ENCODE measurements around the gene GOPC.

Gene GOPC

DNA sequence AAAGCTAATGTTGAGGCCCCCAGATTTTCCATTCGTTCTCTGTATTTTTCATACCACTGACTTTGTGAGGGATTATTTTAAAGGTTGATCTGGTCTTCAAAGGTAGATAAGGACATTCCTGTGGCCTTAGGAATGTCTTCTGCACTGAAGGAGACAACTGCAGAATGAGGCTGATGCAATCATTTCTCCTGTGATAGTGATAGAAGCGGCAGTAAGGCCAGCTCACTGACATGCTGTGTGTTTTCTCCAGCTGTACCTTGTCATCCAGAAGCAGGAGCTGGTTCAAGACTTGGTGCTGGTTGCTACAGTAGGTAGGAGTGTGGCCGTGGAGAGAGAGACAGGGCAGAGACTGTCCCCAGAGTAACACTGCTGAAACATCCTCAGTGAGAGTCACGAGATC is 66.0 kb downstream of the GOPC start:
- H4K8ac ChIP-seq (ENCODE audit: low read depth, low read length) = no peak overlapping the region
- no CpG with 5 or more reads among the region's 4 CpGs for WGBS (ENCODE audit: extremely low coverage, insufficient coverage, low lambda C conversion rate)
- no peak overlapping the region for H2BK15ac ChIP-seq (replicated peaks; ENCODE audit: low read depth)
- H3K79me1 ChIP-seq (ENCODE audit: low read length) = no peaks in the 10 kb centered on the region
- peak overlapping the region; percentile 31 for H2BK120ac ChIP-seq (ENCODE audit: low read depth, low read length)
- H2BK5ac ChIP-seq (ENCODE audit: low read length) = peak overlapping the region; percentile 78
- H3K4me2 ChIP-seq (ENCODE audit: low read length) = no peak overlapping the region
- no peak overlapping the region for H3K18ac ChIP-seq (ENCODE audit: low read length)
- H3K56ac ChIP-seq (ENCODE audit: low read length) = peak overlapping the region; percentile 86
- no peaks in the 10 kb centered on the region for H3K36me3 ChIP-seq (ENCODE audit: control insufficient read depth, insufficient read depth, low read length)
- no peak overlapping the region for H3K4me3 ChIP-seq (ENCODE audit: low read length)
- H3K4ac ChIP-seq (ENCODE audit: low read depth, low read length) = peak overlapping the region; percentile 87
- H4K5ac ChIP-seq (ENCODE audit: low read length) = no peak overlapping the region
- H3K27me3 ChIP-seq (ENCODE audit: insufficient read depth, low read length, poor library complexity) = no peaks in the 10 kb centered on the region
- peak overlapping the region; percentile 62 for H3K9ac ChIP-seq (ENCODE audit: low read length)
- H3K79me2 ChIP-seq (ENCODE audit: control insufficient read depth, insufficient read depth, low read length) = no peaks in the 10 kb centered on the region
- peak; percentile 92 for DNase-seq
- no peak overlapping the region for H3K23ac ChIP-seq (ENCODE audit: low read length)
- no peak overlapping the region for H3K27ac ChIP-seq (ENCODE audit: low read depth, low read length)
- no peak overlapping the region for H2AK5ac ChIP-seq (ENCODE audit: low read length)
- peaks cover 10% of the 10 kb centered on the region for H3K4me1 ChIP-seq (ENCODE audit: control insufficient read depth, low read depth, low read length)

DNA sequence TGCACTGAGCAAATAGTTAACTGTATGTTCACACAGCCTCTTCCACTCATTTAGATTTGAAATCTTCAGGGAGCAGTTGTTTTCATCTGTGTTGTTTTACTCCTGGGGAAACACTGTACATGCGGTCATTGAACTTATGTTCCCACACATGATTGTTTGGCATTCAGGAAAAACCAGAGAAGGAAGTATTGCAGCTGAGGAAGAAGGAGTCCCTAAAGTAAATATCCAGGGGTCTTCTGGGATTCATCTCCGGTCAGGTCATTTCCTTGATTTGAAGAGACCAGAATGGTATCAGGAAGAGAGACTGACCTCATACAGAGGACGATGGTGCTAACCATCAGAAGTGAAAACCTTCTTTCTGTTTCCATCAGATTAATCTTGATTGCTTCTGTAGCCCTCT is 67.3 kb downstream of the GOPC start:
- WGBS (ENCODE audit: extremely low coverage, insufficient coverage, low lambda C conversion rate) = no CpG with 5 or more reads among the region's 3 CpGs
- Histone ChIP-seq H3K9ac (ENCODE audit: low read length) (no peak overlapping the region), H2AK5ac (ENCODE audit: low read length) (no peak overlapping the region), H3K4me1 (ENCODE audit: control insufficient read depth, low read depth, low read length) (peaks cover 14% of the 10 kb centered on the region), H3K27me3 (ENCODE audit: insufficient read depth, low read length, poor library complexity) (no peaks in the 10 kb centered on the region), H3K56ac (ENCODE audit: low read length) (no peak overlapping the region), H2BK5ac (ENCODE audit: low read length) (no peak overlapping the region), H3K79me1 (ENCODE audit: low read length) (no peaks in the 10 kb centered on the region), H3K79me2 (ENCODE audit: control insufficient read depth, insufficient read depth, low read length) (no peaks in the 10 kb centered on the region), H3K4ac (ENCODE audit: low read depth, low read length) (no peak overlapping the region), H3K4me2 (ENCODE audit: low read length) (no peak overlapping the region), H2BK15ac (replicated peaks; ENCODE audit: low read depth) (no peak overlapping the region), H2BK120ac (ENCODE audit: low read depth, low read length) (no peak overlapping the region), H3K4me3 (ENCODE audit: low read length) (no peak overlapping the region), H4K8ac (ENCODE audit: low read depth, low read length) (no peak overlapping the region), H3K36me3 (ENCODE audit: control insufficient read depth, insufficient read depth, low read length) (no peaks in the 10 kb centered on the region), H3K27ac (ENCODE audit: low read depth, low read length) (no peak overlapping the region), H4K5ac (ENCODE audit: low read length) (no peak overlapping the region), H3K18ac (ENCODE audit: low read length) (no peak overlapping the region), H3K23ac (ENCODE audit: low read length) (no peak overlapping the region)
- peak; percentile 58 for DNase-seq

DNA sequence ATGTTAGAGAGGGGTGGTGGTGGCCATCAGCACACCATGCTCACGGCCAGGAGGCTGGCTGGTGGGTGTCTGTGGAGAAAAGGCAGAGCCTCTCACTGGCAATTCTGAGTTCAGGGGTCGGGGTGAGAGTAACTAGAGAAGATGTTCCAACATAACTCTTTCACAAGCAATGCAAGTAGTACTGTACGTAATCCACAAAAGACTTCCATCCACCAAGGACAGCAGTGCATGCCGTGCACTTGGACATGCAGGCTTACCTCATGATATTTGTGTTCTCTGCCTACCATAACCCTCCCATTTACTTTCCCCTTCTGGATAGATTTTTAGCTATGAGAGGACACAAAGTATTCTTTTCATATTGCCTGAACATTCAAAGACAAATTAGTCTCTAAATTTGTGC is 68.5 kb downstream of the GOPC start:
- no peak overlapping the region for H3K4ac ChIP-seq (ENCODE audit: low read depth, low read length)
- no peaks in the 10 kb centered on the region for H3K79me2 ChIP-seq (ENCODE audit: control insufficient read depth, insufficient read depth, low read length)
- H2BK15ac ChIP-seq (replicated peaks; ENCODE audit: low read depth) = no peak overlapping the region
- no peak overlapping the region for H2BK5ac ChIP-seq (ENCODE audit: low read length)
- no CpG with 5 or more reads among the region's 4 CpGs for WGBS (ENCODE audit: extremely low coverage, insufficient coverage, low lambda C conversion rate)
- no peak overlapping the region for H3K27ac ChIP-seq (ENCODE audit: low read depth, low read length)
- H3K9ac ChIP-seq (ENCODE audit: low read length) = no peak overlapping the region
- no peak overlapping the region for H3K18ac ChIP-seq (ENCODE audit: low read length)
- no peak for DNase-seq
- no peak overlapping the region for H3K56ac ChIP-seq (ENCODE audit: low read length)
- no peak overlapping the region for H2BK120ac ChIP-seq (ENCODE audit: low read depth, low read length)
- no peak overlapping the region for H4K8ac ChIP-seq (ENCODE audit: low read depth, low read length)
- H3K27me3 ChIP-seq (ENCODE audit: insufficient read depth, low read length, poor library complexity) = no peaks in the 10 kb centered on the region
- no peaks in the 10 kb centered on the region for H3K79me1 ChIP-seq (ENCODE audit: low read length)
- peaks cover 14% of the 10 kb centered on the region for H3K4me1 ChIP-seq (ENCODE audit: control insufficient read depth, low read depth, low read length)
- no peaks in the 10 kb centered on the region for H3K36me3 ChIP-seq (ENCODE audit: control insufficient read depth, insufficient read depth, low read length)
- H2AK5ac ChIP-seq (ENCODE audit: low read length) = no peak overlapping the region
- no peak overlapping the region for H3K4me2 ChIP-seq (ENCODE audit: low read length)
- H3K4me3 ChIP-seq (ENCODE audit: low read length) = no peak overlapping the region
- no peak overlapping the region for H4K5ac ChIP-seq (ENCODE audit: low read length)
- no peak overlapping the region for H3K23ac ChIP-seq (ENCODE audit: low read length)

DNA sequence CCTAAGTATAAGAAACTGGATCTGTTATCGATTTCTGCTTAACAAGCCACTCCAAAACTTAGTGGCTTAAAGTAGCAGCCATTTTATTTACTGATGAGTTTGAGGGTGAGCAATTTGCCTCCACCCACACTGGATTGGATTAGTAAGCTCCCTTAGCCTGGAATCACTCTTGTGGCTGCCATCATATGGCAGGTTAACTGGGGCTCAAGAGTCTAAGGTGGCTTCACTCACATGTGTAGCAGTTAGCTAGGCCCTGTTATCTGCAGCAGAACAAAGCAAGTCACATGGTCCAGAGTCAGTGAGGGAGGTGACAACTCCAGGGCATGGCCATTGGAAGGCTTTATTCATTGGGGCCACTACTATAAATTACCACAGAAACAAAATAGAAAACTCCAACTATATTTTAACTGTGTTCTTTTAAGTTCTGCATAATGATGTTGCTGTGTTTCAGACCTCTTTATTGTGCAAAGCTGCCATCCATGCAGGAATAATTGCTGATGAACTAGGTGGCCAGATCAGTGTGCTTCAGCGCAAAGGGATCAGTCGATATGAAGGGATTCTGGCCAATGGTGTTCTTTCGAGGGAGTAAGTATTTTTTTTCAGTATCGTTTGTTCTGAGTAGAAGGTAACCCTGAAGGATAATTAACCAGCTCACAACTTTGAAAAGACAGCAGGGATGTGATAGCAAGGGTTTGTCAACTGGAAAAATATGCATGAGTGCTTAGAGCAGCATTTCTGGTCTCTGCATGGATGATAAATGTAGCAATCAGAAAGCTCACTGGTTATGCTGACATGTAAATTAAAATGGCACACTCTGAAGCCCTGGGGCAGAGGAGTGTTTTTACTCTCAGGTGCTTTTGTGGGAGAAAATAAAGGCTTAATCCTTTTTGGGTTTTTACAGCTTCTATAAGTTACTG is 70.2 kb downstream of the GOPC start:
- no peak overlapping the region for H2AK5ac ChIP-seq (ENCODE audit: low read length)
- no peak overlapping the region for H3K23ac ChIP-seq (ENCODE audit: low read length)
- no peaks in the 10 kb centered on the region for H3K79me2 ChIP-seq (ENCODE audit: control insufficient read depth, insufficient read depth, low read length)
- WGBS (ENCODE audit: extremely low coverage, insufficient coverage, low lambda C conversion rate) = no CpG with 5 or more reads among the region's 5 CpGs
- H3K56ac ChIP-seq (ENCODE audit: low read length) = no peak overlapping the region
- H3K4ac ChIP-seq (ENCODE audit: low read depth, low read length) = no peak overlapping the region
- H3K18ac ChIP-seq (ENCODE audit: low read length) = no peak overlapping the region
- no peak overlapping the region for H2BK5ac ChIP-seq (ENCODE audit: low read length)
- H3K4me2 ChIP-seq (ENCODE audit: low read length) = no peak overlapping the region
- H3K4me1 ChIP-seq (ENCODE audit: control insufficient read depth, low read depth, low read length) = peaks cover 14% of the 10 kb centered on the region
- H2BK15ac ChIP-seq (replicated peaks; ENCODE audit: low read depth) = no peak overlapping the region
- no peaks in the 10 kb centered on the region for H3K36me3 ChIP-seq (ENCODE audit: control insufficient read depth, insufficient read depth, low read length)
- no peak overlapping the region for H3K4me3 ChIP-seq (ENCODE audit: low read length)
- no peak overlapping the region for H4K5ac ChIP-seq (ENCODE audit: low read length)
- no peaks in the 10 kb centered on the region for H3K27me3 ChIP-seq (ENCODE audit: insufficient read depth, low read length, poor library complexity)
- no peak for DNase-seq
- H4K8ac ChIP-seq (ENCODE audit: low read depth, low read length) = no peak overlapping the region
- no peaks in the 10 kb centered on the region for H3K79me1 ChIP-seq (ENCODE audit: low read length)
- no peak overlapping the region for H3K27ac ChIP-seq (ENCODE audit: low read depth, low read length)
- H2BK120ac ChIP-seq (ENCODE audit: low read depth, low read length) = no peak overlapping the region
- no peak overlapping the region for H3K9ac ChIP-seq (ENCODE audit: low read length)

DNA sequence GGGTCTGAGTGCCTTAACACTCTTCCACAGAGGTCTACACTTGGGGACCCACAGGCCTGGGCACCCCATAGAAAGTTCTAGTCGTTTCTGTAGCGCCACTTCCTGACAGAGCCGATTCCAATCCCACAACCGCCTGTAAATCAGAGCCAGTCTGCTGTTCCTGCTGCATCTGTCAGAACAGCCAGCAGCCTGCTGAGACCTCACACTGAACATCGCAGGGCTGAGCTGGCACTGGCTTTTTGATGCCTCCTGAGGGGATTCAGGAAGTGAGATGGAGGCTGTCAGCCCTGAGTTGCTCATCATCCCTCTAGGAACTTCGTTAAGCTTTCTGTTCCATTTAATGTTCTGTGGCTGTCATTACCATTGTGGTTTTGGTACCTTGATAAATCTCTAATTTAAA is 71.0 kb downstream of the GOPC start:
- no peak overlapping the region for H3K4me2 ChIP-seq (ENCODE audit: low read length)
- no peak overlapping the region for H2BK5ac ChIP-seq (ENCODE audit: low read length)
- no peaks in the 10 kb centered on the region for H3K79me1 ChIP-seq (ENCODE audit: low read length)
- WGBS (ENCODE audit: extremely low coverage, insufficient coverage, low lambda C conversion rate) = no CpG with 5 or more reads among the region's 6 CpGs
- no peak overlapping the region for H3K56ac ChIP-seq (ENCODE audit: low read length)
- no peak overlapping the region for H2BK120ac ChIP-seq (ENCODE audit: low read depth, low read length)
- H3K79me2 ChIP-seq (ENCODE audit: control insufficient read depth, insufficient read depth, low read length) = no peaks in the 10 kb centered on the region
- DNase-seq = peak; percentile 31
- no peak overlapping the region for H3K4ac ChIP-seq (ENCODE audit: low read depth, low read length)
- no peak overlapping the region for H3K18ac ChIP-seq (ENCODE audit: low read length)
- H3K4me3 ChIP-seq (ENCODE audit: low read length) = no peak overlapping the region
- H4K8ac ChIP-seq (ENCODE audit: low read depth, low read length) = no peak overlapping the region
- H3K27me3 ChIP-seq (ENCODE audit: insufficient read depth, low read length, poor library complexity) = no peaks in the 10 kb centered on the region
- peaks cover 11% of the 10 kb centered on the region for H3K4me1 ChIP-seq (ENCODE audit: control insufficient read depth, low read depth, low read length)
- H3K23ac ChIP-seq (ENCODE audit: low read length) = no peak overlapping the region
- H3K36me3 ChIP-seq (ENCODE audit: control insufficient read depth, insufficient read depth, low read length) = no peaks in the 10 kb centered on the region
- H2BK15ac ChIP-seq (replicated peaks; ENCODE audit: low read depth) = no peak overlapping the region
- H3K9ac ChIP-seq (ENCODE audit: low read length) = no peak overlapping the region
- no peak overlapping the region for H4K5ac ChIP-seq (ENCODE audit: low read length)
- H3K27ac ChIP-seq (ENCODE audit: low read depth, low read length) = no peak overlapping the region
- H2AK5ac ChIP-seq (ENCODE audit: low read length) = no peak overlapping the region

All from mesendoderm (in vitro differentiated cells).